Measurements from ENCODE around the gene NFATC2.

DNA sequence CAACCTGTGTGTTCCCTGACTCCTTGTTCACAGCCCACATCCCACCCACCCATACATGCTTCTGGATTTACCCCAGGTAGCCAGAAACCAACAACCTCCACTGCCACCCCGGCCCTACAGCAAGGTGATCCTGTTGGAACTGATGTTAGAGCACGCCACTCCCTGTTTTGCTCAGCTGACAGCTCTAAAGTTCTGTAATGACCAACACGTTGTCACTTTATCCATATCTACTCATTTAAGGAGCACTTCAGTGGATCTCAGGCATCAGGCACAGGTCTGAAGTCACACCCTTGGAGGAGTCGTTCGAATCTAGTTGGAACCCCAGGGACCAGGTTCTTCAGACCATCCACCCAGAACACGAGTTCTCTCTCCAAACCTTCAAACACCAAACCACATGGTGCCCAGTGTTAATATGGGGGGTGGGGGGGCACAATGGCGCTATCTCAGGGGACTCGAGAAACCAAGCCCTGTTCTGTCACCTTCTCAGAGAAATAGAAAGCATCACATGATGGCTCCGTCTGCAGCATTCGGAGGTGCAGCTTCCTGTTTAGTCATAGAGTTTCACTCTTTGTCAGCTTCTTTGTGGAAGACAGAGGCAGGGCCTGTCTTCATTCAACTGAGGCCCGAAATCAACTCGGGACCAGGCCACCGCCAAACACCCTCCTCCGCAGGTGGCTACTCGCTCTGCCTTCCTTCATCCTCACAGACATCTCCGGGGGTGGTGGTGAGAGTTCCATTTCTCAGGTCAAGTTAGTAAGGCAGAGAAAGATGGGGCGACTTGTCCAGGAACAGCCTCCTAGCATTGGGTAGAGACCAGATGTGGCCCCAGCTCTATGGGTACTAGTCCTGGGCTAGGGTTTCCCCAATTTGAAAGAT, 142.2 kb downstream of the NFATC2 start:
- TF ChIP-seq, protein P1, sequence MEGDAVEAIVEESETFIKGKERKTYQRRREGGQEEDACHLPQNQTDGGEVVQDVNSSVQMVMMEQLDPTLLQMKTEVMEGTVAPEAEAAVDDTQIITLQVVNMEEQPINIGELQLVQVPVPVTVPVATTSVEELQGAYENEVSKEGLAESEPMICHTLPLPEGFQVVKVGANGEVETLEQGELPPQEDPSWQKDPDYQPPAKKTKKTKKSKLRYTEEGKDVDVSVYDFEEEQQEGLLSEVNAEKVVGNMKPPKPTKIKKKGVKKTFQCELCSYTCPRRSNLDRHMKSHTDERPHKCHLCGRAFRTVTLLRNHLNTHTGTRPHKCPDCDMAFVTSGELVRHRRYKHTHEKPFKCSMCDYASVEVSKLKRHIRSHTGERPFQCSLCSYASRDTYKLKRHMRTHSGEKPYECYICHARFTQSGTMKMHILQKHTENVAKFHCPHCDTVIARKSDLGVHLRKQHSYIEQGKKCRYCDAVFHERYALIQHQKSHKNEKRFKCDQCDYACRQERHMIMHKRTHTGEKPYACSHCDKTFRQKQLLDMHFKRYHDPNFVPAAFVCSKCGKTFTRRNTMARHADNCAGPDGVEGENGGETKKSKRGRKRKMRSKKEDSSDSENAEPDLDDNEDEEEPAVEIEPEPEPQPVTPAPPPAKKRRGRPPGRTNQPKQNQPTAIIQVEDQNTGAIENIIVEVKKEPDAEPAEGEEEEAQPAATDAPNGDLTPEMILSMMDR (conservative IDR thresholded peaks at IDR 0.05; ENCODE audit: low read depth in 2 of 2), result no peak
- TF ChIP-seq, protein P2, sequence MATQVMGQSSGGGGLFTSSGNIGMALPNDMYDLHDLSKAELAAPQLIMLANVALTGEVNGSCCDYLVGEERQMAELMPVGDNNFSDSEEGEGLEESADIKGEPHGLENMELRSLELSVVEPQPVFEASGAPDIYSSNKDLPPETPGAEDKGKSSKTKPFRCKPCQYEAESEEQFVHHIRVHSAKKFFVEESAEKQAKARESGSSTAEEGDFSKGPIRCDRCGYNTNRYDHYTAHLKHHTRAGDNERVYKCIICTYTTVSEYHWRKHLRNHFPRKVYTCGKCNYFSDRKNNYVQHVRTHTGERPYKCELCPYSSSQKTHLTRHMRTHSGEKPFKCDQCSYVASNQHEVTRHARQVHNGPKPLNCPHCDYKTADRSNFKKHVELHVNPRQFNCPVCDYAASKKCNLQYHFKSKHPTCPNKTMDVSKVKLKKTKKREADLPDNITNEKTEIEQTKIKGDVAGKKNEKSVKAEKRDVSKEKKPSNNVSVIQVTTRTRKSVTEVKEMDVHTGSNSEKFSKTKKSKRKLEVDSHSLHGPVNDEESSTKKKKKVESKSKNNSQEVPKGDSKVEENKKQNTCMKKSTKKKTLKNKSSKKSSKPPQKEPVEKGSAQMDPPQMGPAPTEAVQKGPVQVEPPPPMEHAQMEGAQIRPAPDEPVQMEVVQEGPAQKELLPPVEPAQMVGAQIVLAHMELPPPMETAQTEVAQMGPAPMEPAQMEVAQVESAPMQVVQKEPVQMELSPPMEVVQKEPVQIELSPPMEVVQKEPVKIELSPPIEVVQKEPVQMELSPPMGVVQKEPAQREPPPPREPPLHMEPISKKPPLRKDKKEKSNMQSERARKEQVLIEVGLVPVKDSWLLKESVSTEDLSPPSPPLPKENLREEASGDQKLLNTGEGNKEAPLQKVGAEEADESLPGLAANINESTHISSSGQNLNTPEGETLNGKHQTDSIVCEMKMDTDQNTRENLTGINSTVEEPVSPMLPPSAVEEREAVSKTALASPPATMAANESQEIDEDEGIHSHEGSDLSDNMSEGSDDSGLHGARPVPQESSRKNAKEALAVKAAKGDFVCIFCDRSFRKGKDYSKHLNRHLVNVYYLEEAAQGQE (IDR thresholded peaks at IDR 0.05; ENCODE audit: unreplicated experiment), result no peak
- no peak for TF ChIP-seq EZH2 (IDR thresholded peaks at IDR 0.05; ENCODE audit: low read depth, unreplicated experiment)
- TF ChIP-seq EZH2phosphoT487 (IDR thresholded peaks at IDR 0.05; ENCODE audit: unreplicated experiment), result no peak
- TF ChIP-seq CREB1 (CRISPR knock-in tag; IDR thresholded peaks at IDR 0.05; ENCODE audit: low read depth), result no peak
- no peak for TF ChIP-seq POLR2AphosphoS5 (IDR thresholded peaks at IDR 0.05; ENCODE audit: low read depth)
- TF ChIP-seq NANOG (IDR thresholded peaks at IDR 0.05; ENCODE audit: borderline replicate concordance), result no peak
- no peak for TF ChIP-seq STAT1 (IDR thresholded peaks at IDR 0.05; ENCODE audit: unreplicated experiment)
- TF ChIP-seq, protein P3, sequence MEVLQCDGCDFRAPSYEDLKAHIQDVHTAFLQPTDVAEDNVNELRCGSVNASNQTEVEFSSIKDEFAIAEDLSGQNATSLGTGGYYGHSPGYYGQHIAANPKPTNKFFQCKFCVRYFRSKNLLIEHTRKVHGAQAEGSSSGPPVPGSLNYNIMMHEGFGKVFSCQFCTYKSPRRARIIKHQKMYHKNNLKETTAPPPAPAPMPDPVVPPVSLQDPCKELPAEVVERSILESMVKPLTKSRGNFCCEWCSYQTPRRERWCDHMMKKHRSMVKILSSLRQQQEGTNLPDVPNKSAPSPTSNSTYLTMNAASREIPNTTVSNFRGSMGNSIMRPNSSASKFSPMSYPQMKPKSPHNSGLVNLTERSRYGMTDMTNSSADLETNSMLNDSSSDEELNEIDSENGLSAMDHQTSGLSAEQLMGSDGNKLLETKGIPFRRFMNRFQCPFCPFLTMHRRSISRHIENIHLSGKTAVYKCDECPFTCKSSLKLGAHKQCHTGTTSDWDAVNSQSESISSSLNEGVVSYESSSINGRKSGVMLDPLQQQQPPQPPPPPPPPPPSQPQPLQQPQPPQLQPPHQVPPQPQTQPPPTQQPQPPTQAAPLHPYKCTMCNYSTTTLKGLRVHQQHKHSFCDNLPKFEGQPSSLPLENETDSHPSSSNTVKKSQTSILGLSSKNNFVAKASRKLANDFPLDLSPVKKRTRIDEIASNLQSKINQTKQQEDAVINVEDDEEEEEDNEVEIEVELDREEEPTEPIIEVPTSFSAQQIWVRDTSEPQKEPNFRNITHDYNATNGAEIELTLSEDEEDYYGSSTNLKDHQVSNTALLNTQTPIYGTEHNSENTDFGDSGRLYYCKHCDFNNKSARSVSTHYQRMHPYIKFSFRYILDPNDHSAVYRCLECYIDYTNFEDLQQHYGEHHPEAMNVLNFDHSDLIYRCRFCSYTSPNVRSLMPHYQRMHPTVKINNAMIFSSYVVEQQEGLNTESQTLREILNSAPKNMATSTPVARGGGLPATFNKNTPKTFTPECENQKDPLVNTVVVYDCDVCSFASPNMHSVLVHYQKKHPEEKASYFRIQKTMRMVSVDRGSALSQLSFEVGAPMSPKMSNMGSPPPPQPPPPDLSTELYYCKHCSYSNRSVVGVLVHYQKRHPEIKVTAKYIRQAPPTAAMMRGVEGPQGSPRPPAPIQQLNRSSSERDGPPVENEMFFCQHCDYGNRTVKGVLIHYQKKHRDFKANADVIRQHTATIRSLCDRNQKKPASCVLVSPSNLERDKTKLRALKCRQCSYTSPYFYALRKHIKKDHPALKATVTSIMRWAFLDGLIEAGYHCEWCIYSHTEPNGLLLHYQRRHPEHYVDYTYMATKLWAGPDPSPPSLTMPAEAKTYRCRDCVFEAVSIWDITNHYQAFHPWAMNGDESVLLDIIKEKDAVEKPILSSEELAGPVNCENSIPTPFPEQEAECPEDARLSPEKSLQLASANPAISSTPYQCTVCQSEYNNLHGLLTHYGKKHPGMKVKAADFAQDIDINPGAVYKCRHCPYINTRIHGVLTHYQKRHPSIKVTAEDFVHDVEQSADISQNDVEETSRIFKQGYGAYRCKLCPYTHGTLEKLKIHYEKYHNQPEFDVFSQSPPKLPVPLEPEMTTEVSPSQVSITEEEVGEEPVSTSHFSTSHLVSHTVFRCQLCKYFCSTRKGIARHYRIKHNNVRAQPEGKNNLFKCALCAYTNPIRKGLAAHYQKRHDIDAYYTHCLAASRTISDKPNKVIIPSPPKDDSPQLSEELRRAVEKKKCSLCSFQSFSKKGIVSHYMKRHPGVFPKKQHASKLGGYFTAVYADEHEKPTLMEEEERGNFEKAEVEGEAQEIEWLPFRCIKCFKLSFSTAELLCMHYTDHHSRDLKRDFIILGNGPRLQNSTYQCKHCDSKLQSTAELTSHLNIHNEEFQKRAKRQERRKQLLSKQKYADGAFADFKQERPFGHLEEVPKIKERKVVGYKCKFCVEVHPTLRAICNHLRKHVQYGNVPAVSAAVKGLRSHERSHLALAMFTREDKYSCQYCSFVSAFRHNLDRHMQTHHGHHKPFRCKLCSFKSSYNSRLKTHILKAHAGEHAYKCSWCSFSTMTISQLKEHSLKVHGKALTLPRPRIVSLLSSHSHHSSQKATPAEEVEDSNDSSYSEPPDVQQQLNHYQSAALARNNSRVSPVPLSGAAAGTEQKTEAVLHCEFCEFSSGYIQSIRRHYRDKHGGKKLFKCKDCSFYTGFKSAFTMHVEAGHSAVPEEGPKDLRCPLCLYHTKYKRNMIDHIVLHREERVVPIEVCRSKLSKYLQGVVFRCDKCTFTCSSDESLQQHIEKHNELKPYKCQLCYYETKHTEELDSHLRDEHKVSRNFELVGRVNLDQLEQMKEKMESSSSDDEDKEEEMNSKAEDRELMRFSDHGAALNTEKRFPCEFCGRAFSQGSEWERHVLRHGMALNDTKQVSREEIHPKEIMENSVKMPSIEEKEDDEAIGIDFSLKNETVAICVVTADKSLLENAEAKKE (CRISPR knock-in tag; IDR thresholded peaks at IDR 0.05), result no peak
- no peak for TF ChIP-seq JUNB (IDR thresholded peaks at IDR 0.05; ENCODE audit: unreplicated experiment)
- TF ChIP-seq, protein P4, sequence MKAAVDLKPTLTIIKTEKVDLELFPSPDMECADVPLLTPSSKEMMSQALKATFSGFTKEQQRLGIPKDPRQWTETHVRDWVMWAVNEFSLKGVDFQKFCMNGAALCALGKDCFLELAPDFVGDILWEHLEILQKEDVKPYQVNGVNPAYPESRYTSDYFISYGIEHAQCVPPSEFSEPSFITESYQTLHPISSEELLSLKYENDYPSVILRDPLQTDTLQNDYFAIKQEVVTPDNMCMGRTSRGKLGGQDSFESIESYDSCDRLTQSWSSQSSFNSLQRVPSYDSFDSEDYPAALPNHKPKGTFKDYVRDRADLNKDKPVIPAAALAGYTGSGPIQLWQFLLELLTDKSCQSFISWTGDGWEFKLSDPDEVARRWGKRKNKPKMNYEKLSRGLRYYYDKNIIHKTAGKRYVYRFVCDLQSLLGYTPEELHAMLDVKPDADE (IDR thresholded peaks at IDR 0.05), result no peak
- no peak for TF ChIP-seq ZNF114 (CRISPR knock-in tag; IDR thresholded peaks at IDR 0.05)
- TF ChIP-seq ZNF331 (CRISPR knock-in tag; IDR thresholded peaks at IDR 0.05; ENCODE audit: low read depth), result no peak
